ENCODE data around the gene WDR45.

GRCh38 chrX:49043987-49044281 lies 35.8 kb downstream of the WDR45 start:
- no peak for TF ChIP-seq BCL11A (IDR thresholded peaks at IDR 0.05; ENCODE audit: low read depth, low read length)
- no peak for TF ChIP-seq KDM1A (IDR thresholded peaks at IDR 0.05; ENCODE audit: borderline replicate concordance)
- no peak for TF ChIP-seq POLR2A (IDR thresholded peaks at IDR 0.05; ENCODE audit: low read depth, low read length)
- no peak for TF ChIP-seq BHLHE40 (IDR thresholded peaks at IDR 0.05; ENCODE audit: borderline replicate concordance in 1 of 2, low read depth in 2 of 2, low read length in 1 of 2)
- TF ChIP-seq ELK1 (IDR thresholded peaks at IDR 0.05; ENCODE audit: low read depth, low read length): no peak
- no peak for TF ChIP-seq CTCF (IDR thresholded peaks at IDR 0.05 in 2 of 3, conservative IDR thresholded peaks at IDR 0.05 in 1 of 3; ENCODE audit: control insufficient read depth in 2 of 3, extremely low read depth in 1 of 3, insufficient read depth in 1 of 3, low read depth in 3 of 3, low read length in 3 of 3)
- TF ChIP-seq USF2 (IDR thresholded peaks at IDR 0.05; ENCODE audit: borderline replicate concordance, low read depth, low read length): no peak
- TF ChIP-seq POLR2AphosphoS5 (IDR thresholded peaks at IDR 0.05; ENCODE audit: low read length): no peak
- no peak for TF ChIP-seq SREBF1 (IDR thresholded peaks at IDR 0.05; ENCODE audit: low read length)
- TF ChIP-seq EGR1 (IDR thresholded peaks at IDR 0.05; ENCODE audit: borderline replicate concordance in 1 of 2, low read depth in 2 of 2, low read length in 2 of 2): no peak

Data from GM12878 (cell line).